Activated naive CD4-positive, alpha-beta T cell treated with anti-CD3 and anti-CD28 coated beads, Interleukin-2, amount 50 U/mL, for 24 hours (primary cell): Measurements from ENCODE around the gene FGF14.

ENCODE experiments used
- H3K27ac Mint-ChIP-seq: one replicate; pipeline ENCODE4 v1.8.0; 2021; ENCODE audit warnings: mild to moderate bottlenecking, mixed read lengths
- H3K27me3 Mint-ChIP-seq: one replicate; pipeline ENCODE4 v1.8.0; 2021; ENCODE audit warnings: mixed read lengths
- H3K36me3 Mint-ChIP-seq: one replicate; pipeline ENCODE4 v1.8.0; 2021; ENCODE audit warnings: mixed read lengths
- H3K4me1 Mint-ChIP-seq: one replicate; pipeline ENCODE4 v1.8.0; 2021; ENCODE audit warnings: mixed read lengths
- H3K4me3 Mint-ChIP-seq: one replicate; pipeline ENCODE4 v1.8.0; 2021; ENCODE audit warnings: mild to moderate bottlenecking, mixed read lengths
- H3K9me3 Mint-ChIP-seq: one replicate; pipeline ENCODE4 v1.8.0; 2021; ENCODE audit warnings: mixed read lengths

Gene FGF14

DNA sequence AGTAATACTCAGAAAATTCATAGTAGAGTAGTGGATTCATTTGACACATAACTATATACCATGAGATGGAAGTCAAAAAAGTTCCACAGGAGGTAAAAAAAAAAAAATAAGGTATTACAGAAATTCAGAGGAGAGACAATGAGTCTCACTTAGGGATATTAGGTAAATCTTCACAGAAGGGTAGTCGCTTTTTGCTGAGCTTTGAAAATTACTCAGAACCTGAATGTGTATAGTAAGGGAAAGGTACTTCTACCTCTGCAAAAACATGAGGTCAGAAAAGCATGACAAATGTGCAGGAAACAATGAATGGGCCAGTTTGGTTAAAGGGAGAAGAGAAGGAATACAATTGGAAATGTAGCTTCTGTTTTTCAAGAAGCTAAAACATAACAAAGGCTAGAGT lies 698.8 kb downstream of the FGF14 start:
- H3K4me1 Mint-ChIP-seq: peaks cover 8% of the 10 kb centered on the region
- peaks cover 4% of the 10 kb centered on the region for H3K27me3 Mint-ChIP-seq
- H3K9me3 Mint-ChIP-seq: no peaks in the 10 kb centered on the region
- H3K27ac Mint-ChIP-seq: no peak overlapping the region
- H3K36me3 Mint-ChIP-seq: no peaks in the 10 kb centered on the region
- no peak overlapping the region for H3K4me3 Mint-ChIP-seq

DNA sequence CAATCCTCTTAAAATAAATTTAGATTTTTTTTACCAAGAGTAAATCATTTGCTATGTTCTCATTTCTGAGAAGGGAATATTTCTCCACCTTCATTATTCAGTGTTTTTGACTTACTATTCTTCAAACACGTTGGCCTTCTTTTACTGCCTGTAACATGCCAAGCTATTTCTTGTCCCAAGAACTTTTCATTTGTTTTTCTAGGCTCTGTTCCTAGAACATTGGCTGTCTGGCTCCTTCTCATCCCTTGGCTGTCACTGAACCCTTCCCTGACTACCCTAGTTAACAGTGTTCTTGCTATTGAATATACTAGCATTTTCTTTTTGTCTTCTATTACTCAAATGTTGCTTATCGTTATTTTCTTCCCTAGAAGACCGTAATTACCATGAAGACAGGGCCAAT lies 701.2 kb downstream of the FGF14 start:
- no peak overlapping the region for H3K4me3 Mint-ChIP-seq
- no peaks in the 10 kb centered on the region for H3K36me3 Mint-ChIP-seq
- H3K4me1 Mint-ChIP-seq: no peaks in the 10 kb centered on the region
- no peak overlapping the region for H3K27ac Mint-ChIP-seq
- no peaks in the 10 kb centered on the region for H3K9me3 Mint-ChIP-seq
- peaks cover 4% of the 10 kb centered on the region for H3K27me3 Mint-ChIP-seq

DNA sequence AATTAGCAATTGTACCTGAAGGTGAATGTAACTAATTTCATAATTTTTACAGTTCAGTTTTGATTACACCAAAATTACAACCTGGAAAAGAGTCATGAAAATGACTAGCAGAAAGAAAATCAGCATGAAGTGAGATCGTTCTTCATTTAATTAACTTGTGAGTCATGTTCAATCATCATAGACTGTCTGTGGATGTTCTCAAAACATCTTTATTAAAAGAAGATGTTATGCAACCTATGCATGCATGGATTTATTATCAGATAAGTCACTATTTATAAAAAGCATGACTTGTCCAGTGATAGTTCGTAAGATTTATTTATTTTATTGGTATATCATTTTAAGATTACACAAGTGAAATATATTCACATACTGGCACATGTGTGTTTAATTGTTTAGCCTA lies 703.4 kb downstream of the FGF14 start:
- no peaks in the 10 kb centered on the region for H3K36me3 Mint-ChIP-seq
- H3K4me1 Mint-ChIP-seq: no peaks in the 10 kb centered on the region
- H3K27ac Mint-ChIP-seq: no peak overlapping the region
- H3K4me3 Mint-ChIP-seq: no peak overlapping the region
- H3K9me3 Mint-ChIP-seq: no peaks in the 10 kb centered on the region
- H3K27me3 Mint-ChIP-seq: no peaks in the 10 kb centered on the region

DNA sequence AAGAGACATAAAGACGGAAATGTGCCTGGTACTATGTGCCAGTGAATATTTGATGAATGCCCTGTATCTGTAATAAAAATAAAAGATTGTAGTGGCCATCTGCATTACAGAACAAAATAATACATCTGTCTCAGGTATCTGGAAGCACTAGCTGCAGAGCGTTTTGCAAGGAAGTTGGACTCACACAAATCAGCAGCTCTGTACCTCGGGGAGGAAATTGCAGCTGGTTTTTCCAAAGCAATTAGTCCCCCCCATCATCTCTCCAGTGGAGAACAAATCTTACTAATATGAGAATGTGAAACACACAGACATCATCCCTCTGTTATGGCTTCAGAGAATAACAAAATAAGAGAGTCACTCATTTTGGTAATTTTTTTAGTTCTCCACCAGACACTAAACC lies 704.1 kb downstream of the FGF14 start:
- Mint-ChIP-seq H3K9me3 (no peaks in the 10 kb centered on the region), H3K36me3 (no peaks in the 10 kb centered on the region), H3K27me3 (no peaks in the 10 kb centered on the region), H3K27ac (no peak overlapping the region), H3K4me1 (no peaks in the 10 kb centered on the region), H3K4me3 (no peak overlapping the region)

DNA sequence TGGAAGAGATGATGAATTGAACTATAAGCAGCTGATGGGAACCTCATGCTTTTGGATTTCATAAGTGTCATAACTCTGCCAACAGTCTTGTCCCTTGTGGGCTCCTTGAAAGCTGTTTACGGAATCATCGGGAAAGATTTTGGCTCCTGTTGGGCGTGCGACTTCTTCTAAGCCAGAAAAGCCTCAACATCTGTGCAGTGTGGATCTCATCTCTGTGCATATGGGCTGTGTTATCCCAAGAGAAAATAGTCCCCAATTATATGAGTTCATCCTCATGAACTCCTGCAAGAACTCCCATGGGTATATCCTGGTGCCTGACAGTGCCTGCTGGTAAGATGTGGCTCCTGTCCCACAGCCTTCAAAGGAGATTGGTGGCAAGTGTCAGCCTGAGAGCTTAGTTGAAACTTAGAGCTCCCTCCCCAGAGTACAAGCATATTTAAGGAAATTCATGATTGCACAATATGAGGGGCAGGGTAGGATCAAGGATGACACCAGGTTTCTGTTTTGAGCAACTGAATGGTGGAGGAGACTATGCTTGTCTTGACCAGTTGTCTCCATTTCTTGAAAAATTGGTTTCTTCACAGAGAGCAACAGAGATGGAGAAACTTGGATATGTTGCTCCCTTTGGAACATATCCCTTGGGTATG lies 705.9 kb downstream of the FGF14 start:
- H3K9me3 Mint-ChIP-seq: no peaks in the 10 kb centered on the region
- H3K4me3 Mint-ChIP-seq: no peak overlapping the region
- no peaks in the 10 kb centered on the region for H3K27me3 Mint-ChIP-seq
- H3K27ac Mint-ChIP-seq: no peak overlapping the region
- no peaks in the 10 kb centered on the region for H3K4me1 Mint-ChIP-seq
- H3K36me3 Mint-ChIP-seq: no peaks in the 10 kb centered on the region

DNA sequence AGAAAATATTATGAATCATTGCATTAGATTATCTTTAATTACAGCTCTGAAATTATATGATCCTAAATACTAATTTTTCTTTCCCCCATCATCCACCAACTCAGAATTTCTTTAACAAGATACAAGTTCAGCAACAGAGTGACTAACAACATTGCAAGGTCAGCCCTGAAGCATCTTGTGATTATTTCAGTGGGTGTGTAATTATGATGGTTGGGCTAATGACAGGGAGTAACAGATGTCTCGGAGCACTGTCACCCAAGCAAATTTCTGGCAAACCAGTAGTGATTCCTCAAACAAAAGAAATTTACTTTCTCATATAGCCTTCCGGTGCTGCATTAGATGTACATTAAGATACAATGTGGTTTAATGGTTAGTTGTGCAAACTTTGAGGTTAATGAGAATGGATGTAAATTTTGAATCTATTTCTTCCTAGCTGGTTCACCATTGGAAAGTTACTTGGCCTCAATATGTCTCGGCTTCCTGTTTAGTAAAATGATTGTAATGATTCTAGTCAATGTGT lies 710.4 kb downstream of the FGF14 start:
- Mint-ChIP-seq H3K4me1 (no peaks in the 10 kb centered on the region), H3K9me3 (no peaks in the 10 kb centered on the region), H3K4me3 (no peak overlapping the region), H3K27me3 (peaks cover 3% of the 10 kb centered on the region), H3K36me3 (no peaks in the 10 kb centered on the region), H3K27ac (no peak overlapping the region)

DNA sequence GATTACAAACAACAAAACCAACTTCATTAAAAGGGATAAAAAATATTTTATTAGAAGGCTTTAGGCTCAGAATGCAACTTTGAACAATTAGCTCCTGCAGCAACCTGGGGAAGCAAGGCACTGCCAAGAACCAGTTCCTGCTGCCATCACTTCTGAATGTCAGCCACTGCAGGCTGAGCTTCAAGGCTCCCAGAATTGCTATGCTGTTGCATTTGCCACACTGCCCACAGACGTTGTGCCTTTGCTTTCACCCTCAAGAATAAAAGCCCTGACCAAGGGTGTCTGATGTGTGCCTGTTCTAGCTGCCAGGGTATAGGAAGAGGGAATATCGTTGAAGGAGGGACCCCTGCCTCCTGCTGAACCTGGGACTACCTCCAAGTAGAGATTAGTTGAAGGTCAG lies 711.0 kb downstream of the FGF14 start:
- Mint-ChIP-seq H3K36me3 (no peaks in the 10 kb centered on the region), H3K9me3 (no peaks in the 10 kb centered on the region), H3K27me3 (peaks cover 3% of the 10 kb centered on the region), H3K27ac (no peak overlapping the region), H3K4me3 (no peak overlapping the region), H3K4me1 (no peaks in the 10 kb centered on the region)

DNA sequence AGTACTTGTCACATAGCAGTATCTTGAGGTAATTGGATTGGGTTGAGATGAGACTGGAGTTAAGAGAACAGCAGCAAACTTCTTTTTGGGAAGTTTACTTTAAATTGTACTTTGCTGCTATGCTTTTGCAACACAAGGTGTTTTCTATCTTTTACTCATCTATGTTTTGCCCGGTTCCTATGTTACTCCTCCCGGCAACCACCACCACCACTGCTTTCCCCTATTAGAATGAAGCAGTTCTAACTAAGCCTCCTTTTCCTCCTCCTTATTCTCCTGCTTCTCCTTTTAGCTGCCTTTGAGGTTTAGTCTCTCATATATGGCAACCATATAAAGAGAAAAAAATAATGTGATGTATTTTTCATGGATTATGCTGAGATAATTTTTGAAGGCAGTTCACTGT lies 715.8 kb downstream of the FGF14 start:
- Mint-ChIP-seq H3K27me3 (peaks cover 3% of the 10 kb centered on the region), H3K4me1 (no peaks in the 10 kb centered on the region), H3K4me3 (no peak overlapping the region), H3K36me3 (no peaks in the 10 kb centered on the region), H3K9me3 (no peaks in the 10 kb centered on the region), H3K27ac (no peak overlapping the region)

DNA sequence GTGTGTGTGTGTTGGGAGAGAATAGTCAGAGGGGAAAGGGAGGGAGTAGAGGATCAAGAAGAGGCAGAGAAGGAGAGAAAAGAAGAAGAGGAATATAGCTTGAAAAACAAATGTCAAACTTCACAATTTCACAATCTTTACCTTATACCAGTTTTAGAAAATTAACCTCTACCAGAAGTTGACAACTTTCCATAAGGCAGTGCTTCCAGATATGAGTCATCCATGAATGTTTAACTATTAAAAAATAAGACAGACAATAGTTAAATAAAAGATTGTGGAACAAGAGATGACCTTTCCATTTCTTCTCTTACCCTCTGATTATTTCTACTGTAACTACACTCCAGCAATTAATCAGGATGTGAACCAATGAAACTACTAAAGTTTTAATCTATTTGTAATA lies 720.0 kb downstream of the FGF14 start:
- Mint-ChIP-seq H3K27ac (no peak overlapping the region), H3K36me3 (no peaks in the 10 kb centered on the region), H3K9me3 (no peaks in the 10 kb centered on the region), H3K4me1 (no peaks in the 10 kb centered on the region), H3K4me3 (no peak overlapping the region), H3K27me3 (peaks cover 2% of the 10 kb centered on the region)

DNA sequence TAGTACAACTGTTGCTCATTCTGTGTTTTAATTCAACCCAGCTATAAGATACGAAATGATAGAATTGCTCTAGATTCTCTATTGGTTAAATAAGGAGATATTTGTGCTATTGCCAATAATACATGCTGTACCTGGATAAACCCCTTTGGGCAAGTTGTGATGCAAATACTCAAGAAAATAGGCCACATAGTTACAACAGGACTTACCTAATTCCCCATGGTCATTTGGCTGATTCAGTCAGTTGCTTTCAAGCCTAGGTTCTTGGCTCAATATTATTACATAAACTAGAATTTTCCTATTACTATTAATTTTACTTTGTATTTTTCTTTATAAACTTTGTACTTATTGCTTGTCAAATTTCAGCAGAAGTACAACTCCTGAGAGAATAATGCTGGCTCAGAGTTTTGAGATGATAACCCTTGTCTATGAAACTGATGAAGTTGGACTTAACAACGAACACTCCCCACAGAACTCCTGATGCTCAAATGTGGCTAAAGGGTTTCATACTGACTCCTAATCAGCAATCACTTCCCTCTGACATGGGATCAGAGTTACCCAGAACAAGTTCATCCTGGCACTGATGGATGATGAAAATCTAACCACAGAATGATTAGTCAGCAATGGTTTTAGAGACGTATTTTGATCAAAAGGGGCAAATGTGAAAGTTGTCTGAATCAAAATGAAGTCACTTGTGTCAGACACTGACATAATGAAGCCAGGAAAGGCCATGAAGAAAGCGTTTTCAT lies 728.3 kb downstream of the FGF14 start:
- Mint-ChIP-seq H3K27me3 (no peaks in the 10 kb centered on the region), H3K4me3 (no peak overlapping the region), H3K36me3 (no peaks in the 10 kb centered on the region), H3K27ac (no peak overlapping the region), H3K9me3 (peaks cover 3% of the 10 kb centered on the region), H3K4me1 (no peaks in the 10 kb centered on the region)

DNA sequence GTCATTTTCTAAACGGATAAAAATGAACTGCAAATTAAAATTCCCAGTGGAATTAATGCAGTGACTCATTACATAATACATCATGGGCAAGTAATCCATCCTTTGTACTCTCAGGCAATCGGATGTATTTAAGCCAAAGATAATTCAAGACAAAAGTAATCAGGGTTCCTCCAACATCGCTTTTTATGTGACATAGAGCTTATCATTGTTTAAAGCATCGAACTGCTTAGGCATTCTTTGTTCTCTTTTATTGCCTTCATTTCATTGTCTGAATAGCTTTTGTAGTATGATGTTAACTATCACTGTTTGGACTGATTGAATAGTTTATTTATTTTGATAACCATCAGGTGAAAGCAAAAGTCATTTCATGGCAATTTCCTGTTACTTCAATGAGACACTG lies 740.0 kb downstream of the FGF14 start:
- no peaks in the 10 kb centered on the region for H3K4me1 Mint-ChIP-seq

More for the DNA sequence above, 740.0 kb downstream of the FGF14 start:
- no peak overlapping the region for H3K4me3 Mint-ChIP-seq
- H3K9me3 Mint-ChIP-seq: peaks cover 5% of the 10 kb centered on the region
- peaks cover 6% of the 10 kb centered on the region for H3K27me3 Mint-ChIP-seq
- no peaks in the 10 kb centered on the region for H3K36me3 Mint-ChIP-seq
- H3K27ac Mint-ChIP-seq: no peak overlapping the region
